ENCODE results near the gene MYL9.

Gene MYL9

DNA sequence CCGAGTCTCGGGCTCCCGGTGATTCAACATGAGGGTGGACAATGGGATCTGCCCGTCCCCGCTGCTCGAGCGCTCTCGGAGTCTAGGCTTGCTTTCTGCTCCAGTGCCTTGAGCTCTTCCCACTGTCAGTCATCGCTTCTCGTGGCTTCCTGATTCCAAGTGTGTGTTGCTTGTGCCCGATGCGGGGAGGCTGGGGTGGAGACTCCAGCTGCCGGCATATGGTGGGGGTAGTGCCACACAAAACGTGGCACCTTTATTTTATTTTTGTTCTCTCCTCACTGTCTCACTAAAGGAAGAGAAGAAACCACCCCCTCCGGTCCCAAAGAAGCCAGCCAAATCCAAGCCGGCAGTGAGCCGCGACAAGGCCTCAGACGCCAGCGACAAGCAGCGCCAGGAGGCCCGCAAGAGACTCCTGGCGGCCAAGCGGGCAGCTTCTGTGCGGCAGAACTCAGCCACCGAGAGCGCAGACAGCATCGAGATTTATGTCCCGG lies 14.8 kb upstream of the MYL9 start:
- DNase-seq, result no peak

DNA sequence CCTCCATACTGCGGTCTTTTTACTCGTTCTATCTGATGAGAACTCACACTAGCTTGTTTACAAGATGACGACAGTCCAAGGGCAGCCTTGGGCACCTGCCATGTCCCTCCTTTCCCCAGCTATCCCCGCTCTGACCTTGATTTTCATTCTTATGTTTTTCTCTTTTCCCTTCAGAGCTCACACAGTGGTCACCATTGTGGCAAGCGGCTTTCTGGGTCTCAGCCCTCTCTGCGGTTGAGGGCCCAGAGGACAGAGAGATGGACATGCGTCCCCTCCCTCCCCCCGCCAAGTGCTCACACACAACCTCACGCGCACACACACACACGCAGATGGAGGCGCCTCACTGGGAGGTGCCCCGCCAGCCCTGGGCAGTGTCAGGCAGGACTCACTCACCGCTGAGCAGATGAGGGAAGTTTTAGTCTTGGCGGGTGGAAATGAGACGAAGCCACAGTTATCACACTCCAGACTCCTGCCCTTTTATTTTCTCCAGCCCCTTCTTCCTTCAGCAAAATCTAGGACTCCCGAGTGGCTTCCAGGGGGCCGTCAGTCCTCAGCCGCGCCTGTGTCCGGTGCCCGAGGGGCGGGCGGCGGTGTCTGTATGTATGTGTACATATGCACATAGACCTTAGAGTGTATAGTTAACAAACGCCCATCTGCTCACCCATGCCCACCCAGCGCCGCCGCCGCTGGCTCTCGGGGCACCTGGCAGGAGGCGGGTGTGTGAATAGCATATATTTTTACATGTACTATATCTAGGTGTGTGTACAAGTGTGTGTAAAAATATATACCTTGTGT lies 13.8 kb upstream of the MYL9 start:
- DNase-seq, result no peak

DNA sequence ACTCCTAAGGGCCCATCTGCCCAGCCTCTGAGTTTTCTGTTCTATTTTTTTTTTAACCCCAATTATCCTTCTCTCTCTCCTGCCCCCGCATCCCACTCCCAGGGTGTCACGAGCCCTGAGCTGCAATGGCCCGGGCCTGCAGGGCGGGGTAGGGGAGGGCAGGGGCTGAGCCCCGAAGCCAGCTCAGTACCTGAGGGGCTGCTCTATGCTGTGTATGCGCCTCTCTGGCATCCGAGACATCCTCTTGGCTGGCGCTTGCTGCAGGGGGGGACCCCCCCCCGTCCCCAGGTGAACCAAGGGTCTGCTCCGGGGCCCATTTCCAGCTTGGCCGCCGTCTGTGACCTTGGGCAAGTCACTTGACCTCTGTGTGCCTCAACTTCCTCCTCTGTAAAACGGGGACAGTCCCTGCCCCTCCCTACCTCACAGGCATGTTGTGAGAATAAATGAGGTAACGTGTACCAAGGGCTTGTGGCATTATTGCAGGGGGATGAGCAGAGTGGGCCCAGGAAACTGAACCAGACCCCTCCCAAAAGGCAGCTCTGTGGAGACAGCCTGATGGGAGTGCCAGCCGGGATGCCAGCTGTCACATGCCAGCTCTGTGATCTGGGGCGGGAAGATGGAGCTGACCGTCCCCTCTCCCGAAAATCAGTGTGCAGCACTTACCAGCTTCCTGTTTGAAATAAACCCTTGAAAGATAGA lies 13.0 kb upstream of the MYL9 start:
- no peak for DNase-seq

DNA sequence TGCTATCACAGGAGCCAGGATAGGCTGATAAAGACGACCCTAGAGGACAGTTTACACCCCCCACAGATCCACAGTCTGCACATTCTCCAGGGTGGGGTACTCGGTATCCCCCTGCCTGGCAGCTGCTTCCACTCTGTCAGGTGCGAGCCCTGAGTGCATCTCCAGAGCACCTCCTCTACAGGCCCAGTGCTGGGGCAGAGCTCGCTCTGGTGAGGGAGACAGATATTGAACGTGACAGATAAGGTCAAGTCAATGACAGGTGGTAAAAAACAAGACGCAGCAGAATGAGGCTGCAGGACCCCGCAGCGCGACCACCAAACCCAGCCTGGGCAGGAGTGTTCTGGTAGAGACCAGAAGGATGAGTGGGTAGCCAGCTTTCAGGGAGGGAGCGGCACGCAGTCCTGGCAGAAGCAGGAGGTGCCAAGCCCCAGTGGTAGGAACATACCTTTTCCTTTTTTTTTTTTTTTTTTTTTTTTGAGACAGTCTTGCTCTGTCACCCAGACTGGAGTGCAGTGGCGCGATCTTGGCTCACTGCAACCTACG lies 12.4 kb upstream of the MYL9 start:
- no peak for DNase-seq

DNA sequence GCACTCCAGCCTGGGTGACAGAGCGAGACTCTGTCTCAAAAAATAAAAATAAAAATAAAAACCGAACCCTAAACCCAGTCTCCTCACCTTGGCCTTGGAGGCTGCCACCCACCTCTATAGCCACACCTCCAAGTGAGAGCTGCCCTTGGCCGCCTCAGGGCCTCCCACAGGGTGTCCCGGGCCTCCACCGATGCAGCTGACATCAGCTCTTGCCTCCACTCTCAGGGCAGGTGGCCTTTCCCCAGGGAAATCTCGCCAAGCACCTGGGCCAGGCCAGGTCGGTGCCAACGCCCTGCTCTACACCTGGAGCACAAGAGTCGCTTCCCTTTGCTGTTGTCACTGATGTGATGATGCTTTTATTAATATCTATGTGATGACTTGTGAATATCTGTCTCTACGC lies 8.9 kb upstream of the MYL9 start:
- DNase-seq, result no peak

DNA sequence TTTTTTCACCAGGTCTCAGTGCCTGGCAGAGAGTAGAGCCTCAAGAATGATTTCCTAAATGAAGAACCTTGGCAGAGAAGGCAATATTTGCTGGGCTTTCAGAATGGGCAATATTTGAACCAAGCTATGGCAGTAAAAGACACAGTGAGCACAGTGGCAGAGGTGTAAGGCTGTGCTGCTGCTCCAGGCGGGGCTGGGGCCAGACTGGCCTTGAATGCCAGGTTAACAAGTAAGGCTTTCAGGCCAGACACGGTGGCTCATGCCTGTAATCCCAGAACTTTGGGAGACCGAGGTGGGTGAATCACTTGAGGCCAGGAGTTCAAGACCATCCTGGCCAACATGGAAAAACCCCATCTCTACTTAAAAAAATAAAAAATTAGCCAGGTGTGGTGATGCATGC lies 8.5 kb upstream of the MYL9 start:
- DNase-seq, result no peak

DNA sequence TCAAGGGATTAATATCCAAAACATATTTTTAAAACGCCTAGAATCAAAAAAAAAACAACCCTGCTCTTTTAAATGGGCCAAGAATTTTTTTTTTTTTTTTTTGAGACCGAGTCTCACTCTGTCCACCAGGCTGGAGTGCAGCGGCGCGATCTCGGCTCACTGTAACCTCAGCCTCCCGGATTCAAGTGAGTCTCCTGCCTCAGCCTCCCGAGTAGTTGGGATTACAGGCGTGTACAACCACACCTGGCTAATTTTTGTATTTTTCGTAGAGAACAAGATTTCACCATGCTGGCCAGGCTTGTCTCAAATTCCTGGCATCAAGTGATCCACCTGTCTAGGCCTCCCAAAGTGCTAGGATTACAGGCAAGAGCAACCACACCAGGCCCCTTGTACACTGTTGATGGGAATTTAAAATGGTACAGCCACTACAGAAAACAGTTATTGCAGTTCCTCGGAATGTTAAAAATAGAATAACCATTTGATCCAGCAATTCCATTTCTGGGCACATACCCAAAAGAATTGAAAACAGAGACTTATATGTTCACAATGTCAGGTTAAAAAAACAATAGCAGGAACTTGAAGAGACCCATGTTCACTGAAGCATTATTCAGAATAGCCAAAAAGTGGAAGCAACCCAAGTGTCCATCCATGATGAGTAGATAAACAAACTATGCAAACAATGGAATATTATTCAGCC lies 3.1 kb upstream of the MYL9 start:
- DNase-seq, result no peak

DNA sequence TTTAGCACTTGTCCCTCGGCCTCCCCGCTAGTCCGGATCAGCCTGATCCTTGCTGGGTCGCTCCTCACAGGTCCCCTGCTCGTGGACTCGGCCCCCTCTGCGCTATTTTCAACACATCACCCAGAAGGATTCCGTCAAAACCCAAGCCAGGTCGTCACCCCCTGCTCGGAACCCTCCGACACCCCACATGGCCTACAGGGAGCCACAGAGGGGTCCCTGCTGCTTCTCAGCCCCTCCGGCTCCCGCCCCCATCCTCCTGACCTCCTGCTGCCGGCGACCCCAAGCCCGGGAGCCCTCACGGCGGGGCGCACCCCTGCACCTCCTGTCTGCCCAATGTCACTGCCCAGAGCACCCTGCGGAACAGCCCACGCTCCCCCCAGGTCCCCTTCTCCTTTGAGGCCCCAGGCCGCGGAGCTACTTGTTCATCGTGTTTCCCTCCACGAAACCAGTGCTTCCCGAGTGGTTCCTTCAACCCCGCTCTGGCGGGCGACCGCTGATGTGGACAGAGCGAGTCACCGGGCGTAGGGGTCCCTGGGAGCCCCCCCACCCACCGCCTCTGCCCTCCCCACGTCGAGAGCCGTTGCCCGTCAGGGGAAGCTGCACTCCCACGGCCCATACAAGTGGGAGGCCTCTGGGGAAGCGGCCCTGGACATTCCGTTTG lies 638 bp upstream of the MYL9 start:
- no peak for DNase-seq

DNA sequence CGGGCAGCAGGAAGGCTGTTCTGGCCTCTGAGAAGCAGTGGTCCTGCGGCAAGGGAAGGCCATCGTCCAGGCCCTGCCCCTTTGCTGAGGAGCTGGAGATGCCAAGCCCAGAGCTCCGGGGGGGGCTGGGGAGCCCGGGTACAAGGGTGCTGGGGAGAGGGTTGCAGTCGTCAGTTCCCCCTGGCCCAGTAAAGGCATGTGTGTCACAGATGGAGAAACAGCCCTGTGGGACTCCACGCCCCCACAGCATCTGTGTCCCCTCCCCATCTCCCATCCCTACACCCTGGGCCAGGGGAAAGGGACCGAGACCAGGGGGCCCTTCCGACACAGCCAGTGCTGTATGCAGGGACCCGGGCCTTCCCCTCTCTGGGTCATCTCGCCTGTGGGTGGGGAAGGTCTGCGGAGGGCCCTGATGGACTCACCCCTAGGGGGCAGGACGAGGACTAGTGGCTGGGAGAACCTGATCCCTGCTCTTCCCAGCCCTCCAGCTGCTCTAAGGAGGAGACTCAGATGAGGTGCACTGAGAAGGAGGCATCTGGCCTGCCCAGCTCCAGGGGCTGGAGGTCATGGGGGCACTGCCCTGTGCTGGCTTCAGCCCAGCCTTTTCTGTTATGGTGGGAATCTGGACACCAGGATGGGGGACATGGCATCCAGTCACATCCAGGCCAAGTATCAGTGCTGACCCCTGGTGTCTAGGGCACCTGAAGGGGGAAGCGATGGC lies 609 bp downstream of the MYL9 start:
- DNase-seq, result no peak

DNA sequence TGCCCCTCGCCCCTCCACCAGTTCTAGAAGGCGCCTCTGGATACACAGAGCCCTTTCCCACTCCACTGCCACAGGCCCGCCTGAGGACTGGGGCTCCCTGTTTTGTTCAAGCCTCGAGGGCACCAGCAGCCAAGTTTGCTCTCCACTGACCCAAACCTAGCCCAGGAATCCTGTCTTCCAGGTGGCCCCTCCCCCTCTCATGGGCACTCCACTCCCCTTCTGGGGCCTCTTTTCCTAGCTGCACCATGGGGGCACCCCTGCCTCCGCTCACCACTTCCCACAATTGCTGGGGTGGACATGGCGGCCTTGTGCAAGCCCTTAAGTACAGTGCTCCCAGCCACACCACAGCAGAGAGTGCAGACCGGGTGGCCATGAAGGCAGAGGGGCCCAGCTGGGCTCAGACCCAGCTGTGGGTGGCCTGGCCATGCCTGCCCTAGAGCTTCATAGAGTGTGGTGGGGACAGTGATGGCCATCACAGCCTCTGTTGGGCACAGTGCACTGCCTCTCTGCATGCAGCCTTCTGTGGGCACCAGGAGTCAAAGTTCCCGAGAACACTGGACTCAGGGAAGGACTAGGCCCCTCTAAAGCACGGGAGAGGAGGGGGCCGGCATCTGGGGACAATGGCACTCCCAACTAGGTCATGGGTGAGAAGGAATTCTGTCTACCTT lies 1.3 kb downstream of the MYL9 start:
- no peak for DNase-seq

DNA sequence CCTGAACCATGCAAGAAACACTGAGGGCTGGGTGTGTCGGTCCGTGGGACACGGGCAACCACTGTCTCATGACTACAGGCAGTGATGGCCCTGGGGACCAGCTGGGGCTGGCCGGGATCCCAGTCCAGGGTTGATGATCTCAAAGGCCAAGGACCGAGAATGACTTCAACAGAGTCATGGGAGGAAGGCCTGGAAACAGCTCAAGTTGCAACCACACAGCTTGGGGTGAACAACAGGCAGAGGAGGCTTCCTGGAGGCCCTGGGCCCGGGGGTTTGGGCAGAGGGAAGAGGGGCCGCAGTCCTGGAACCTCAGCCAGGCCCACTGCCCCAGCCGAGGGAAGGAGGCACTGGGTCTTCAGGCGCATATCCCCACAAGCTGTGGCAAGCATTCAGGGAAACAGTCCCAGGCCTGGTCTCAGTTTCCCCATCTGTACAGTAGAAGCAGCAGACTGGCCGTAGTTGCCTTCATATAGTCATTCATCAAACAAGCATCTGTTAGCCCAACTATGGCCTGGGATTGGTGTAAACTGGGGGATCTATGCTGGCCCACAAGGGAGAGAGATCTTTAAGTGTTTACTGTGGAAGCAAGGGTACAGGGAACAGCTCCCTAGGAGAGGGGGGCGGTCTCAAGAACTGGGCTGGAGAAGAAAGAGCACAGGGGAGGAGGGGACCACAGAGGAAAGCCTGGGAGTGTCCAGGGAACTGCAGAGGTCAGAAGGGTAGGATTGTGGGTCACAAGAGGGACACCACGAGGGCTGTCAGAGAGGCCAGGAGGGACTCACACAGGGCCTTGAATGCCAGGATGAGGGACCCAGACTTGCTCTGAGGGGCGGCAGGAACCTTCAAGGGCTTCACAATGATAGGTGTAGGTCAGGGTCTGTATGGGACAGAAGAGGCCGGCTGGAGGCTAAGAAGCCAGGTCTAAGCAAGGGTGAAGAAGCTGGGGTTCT lies 2.1 kb downstream of the MYL9 start:
- no peak for DNase-seq

DNA sequence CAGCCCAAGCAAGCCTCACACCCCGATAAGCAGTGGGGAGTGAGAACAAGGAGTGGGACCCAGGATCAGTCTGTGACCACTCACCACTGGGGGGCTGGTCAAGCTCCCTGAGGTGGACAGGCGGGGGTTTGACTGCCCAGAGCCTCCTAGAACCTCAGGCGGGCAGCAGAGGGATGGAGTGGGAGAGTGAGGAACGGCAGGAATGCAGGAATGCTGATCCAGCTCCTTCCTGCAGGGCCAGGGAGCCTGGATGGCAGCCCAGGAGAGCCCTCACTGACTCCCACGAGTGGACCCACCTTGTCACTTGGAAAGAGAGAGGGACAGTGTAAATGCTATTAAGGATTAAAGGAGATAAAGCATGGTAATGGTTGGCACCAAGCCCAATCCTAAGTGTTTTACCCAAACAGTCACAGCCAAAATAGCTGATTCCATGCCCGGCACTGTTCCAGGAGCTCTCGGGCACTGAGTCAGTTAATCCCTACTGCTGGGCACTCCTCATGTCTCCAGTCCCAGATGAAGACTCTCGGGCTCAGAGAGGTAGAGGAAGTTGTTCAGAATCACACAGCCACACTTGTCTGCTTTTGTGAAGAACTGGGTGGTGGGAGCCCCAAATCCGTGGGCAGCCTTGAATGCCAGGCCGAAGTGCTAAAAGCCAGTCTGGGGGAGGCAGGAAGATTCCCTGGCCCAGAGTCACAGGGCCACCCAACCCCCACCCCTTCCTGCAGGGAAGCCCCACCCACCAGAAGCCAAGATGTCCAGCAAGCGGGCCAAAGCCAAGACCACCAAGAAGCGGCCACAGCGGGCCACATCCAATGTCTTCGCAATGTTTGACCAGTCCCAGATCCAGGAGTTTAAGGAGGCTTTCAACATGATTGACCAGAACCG lies 3.1 kb downstream of the MYL9 start:
- DNase-seq, result no peak

DNA sequence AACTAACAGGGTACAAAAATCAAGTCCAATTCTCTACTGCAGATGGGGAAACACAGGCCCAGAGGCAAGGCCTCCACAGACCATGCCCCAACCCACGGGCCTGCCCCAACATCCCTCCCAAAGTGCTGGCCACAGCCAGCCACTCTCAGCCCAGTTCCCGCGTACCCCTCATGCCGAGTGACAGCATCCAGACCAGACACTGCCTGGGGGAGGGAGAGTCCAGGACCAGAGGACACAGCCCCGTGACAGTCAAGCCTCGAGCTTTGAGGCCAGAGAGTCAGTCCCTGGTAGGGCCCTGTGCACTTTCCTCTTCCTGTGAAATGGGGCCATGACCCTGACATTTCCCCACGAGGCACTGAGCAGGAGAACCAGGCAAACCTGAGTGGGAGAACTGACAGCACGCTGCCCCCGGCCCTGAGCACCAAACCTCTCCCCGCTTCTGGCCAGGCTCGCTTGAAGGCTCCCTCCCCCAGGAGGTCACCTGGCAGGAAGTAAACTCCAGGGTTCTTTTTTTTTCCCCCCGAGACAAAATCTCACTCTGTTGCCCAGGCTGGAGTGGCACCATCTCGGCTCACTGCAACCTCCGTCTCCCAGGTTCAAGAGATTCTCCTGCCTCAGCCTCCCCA lies 4.9 kb downstream of the MYL9 start:
- no peak for DNase-seq

DNA sequence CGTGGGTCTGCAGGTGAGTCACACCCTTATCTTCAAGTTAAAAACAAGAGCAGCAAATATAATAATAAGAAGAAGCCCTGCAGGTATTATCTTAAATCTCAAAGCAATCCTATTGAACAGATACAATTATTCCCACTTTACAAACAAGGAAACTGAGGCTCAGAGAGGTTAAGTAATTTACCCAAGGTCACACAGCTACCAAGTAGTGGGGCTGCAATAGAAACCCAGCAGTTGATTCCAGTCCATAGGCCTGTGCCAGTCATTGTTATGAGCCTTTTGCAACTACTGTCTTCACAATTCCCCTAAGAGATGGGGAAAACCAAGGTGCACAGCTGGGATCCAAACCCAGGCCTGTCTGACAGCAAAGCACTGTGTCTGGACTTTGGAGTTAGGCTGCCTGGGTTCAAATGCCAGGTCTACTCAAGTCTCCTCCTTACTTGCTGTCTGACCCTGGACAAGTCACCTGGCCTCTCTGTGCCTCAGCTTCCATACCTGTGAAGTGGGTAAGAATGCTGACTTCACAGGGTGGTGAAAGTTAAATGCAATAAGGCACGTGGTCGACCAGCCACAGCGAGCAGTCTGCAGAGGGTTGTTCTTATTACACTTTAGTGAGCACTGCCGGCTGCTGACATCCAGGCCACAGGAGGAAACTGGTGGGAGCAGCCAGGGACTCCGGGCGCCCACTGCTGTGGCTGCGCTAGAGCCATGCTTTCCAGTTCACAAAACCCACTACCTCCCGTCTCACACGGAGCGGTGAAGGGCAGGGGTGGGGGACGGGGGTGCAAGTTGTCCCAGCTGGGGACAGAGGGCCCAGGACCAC lies 6.1 kb downstream of the MYL9 start:
- no peak for DNase-seq

DNA sequence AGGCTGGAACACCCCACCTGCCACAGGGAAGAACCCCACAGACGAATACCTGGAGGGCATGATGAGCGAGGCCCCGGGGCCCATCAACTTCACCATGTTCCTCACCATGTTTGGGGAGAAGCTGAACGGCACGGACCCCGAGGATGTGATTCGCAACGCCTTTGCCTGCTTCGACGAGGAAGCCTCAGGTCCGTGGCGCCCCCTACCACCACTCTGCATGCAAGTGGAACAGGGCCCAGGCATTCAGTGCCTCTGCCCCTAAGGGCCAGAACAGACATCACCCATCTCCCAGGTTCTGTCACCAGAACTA lies 6.6 kb downstream of the MYL9 start:
- DNase-seq, result peak; percentile 40

DNA sequence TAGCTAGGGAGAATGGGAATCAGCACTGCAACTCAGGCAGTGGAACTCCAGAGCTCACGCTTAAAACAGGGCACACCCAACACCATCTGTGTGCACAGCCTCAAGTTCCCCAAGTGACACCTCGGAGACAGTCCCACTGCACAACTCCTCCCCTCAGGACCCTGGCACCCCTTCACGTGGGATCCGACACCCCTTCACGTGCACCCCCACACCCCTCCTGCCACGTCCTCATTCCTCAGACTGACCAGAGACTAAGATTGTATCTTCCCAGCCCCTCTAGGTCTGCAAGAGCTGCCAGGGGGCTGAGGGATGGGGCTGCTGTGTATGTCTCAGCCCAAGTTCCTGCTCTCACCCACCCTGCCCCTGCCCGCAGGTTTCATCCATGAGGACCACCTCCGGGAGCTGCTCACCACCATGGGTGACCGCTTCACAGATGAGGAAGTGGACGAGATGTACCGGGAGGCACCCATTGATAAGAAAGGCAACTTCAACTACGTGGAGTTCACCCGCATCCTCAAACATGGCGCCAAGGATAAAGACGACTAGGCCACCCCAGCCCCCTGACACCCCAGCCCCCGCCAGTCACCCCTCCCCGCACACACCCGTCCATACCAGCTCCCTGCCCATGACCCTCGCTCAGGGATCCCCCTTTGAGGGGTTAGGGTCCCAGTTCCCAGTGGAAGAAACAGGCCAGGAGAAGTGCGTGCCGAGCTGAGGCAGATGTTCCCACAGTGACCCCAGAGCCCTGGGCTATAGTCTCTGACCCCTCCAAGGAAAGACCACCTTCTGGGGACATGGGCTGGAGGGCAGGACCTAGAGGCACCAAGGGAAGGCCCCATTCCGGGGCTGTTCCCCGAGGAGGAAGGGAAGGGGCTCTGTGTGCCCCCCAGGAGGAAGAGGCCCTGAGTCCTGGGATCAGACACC lies 7.6 kb downstream of the MYL9 start:
- no peak for DNase-seq

DNA sequence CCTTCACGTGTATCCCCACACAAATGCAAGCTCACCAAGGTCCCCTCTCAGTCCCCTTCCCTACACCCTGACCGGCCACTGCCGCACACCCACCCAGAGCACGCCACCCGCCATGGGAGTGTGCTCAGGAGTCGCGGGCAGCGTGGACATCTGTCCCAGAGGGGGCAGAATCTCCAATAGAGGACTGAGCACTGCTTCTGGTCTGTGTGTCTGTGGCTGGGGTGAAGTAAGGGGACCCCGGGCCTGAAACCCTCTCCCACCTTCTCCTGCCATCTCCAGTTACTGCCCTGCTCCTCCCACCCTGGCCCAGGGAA lies 8.3 kb downstream of the MYL9 start:
- no peak for DNase-seq
